GM21367 (cell line): ENCODE measurements around the gene ZNF296.
"Not testable (repeated sequence)": the region's sequence is repeated elsewhere in the genome, so short reads cannot be mapped to it uniquely, and the experiment has no call there.

Experiments used
- ATAC-seq: cut with Tn5 transposase; IDR thresholded peaks from one replicate; pipeline ENCODE4 v1.9.1; 2021; ENCODE audit not compliant: unreplicated experiment

ZNF296 gene

DNA sequence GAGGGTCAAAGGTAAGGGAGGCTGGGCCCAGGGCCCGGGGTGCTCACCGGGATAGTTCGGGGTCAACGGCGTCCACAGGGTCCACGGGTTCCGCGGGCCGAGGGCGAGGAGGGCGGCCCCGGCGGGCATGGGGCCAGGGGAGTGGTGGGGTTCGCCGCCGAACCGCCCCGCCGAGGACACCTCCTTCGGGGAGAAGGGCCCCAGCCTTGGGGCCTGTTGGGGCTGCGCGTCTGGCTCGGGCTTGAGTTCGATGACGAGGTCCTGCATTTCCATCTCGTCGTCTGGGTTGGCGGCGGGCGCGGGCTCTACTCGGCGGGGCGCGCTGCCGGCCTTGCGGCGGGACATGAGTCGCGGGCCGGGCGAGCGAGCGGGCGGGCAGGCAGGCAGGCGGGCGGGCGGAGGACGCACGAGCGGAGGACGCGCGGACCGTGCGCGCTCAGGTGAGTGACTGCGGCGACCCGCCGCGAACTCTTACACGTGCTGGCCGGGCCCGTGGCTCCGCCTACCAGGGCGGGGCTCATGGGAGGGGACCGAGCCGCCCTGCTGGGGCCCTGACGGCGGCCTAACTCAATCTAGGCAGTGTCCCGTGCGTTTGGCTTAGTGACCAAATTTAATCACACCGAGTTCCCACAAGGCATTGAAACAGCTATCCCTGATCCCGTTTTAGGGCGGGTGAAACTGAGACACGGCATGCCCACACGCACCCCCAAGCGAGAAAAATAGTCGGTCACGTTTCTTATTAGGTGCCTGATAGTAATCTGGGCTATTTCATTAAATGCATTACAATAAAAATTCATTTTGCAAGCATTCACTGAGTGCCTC, at the start of gene ZNF296:
TSS of gene ZNF296 (minus strand) at position 450 of the 822 bp plus-strand sequence. CDS start at position 345, 105 bp downstream.
- ATAC-seq = peak; percentile 30

DNA sequence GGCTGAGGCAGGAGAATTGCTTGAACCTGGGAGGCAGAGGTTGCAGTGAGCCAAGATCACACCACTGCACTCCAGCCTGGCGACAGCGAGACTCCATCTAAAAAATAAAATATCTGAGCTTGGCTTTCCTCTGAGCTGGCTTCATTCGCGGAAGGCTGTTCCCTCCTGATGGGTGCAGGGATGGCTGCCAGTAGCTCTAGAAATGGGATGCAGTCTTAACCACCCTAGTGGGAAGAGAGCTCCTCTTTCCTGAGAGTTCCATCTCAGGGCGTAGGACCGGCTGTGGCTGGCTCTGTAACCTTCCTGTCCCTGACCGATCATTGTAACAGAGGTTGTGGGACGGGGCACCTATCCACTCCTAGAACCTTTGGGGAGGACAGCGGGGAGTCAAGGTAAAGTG, 49.1 kb upstream of the ZNF296 start:
- ATAC-seq = no peak

DNA sequence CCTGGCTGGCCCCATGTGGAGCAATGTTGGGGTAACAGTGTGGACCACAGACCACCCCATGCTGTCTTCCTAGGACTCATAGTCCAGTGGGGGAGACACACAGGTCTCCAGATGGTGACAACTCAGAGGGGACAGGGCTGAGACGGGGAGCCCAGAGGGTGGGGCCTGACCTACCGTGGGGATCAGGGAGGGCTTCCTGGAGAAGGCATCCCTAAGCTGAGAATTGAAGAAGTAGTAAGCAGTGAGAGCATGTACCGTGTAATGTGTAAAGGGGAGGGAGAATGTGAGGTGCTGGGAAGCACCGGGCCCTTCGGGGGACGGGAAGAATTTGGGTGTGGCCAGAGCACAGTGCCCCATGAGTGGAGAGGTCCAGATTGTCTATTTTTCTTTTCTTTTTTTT, 47.7 kb upstream of the ZNF296 start:
- no peak for ATAC-seq

DNA sequence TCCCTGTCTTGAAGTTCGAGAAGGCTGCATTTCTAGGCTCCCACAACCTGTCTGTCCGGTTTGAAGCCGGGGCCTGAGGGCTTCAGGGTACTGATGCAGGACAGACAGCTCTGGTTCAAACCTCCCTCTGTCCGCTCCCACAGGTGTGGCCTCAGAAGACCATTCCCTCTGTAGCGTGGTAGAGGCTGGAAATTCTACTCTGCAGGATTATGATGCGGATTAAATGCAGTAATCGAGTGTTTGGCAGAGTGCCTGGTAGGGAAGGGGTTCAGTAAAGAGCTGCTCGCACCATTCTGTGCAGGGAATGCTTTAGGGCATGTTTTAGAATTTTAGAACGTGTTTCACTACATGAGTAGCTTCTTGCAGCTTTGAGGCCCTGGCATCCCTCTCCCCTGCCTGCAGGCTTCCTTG, 47.2 kb upstream of the ZNF296 start:
- ATAC-seq = no peak

DNA sequence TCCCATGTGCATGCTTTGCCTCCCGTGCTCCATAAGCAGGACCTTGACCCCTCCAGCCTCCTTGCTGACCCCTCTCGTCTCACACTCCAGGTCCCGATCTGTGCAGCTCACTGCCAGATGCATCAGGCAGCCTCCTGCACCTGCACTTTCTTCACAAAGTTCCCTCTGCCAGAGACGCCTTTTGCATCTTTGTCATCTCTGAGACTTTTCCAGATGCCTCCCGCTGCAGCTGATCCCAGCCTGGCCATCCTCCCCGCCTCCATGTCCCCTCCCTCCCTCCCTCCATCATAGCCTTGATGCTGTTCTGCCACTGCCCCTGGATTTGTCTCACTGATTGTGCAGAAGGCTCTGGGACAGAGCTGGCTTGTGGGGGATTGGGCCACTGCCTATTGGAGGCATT, 46.6 kb upstream of the ZNF296 start:
- no peak for ATAC-seq

DNA sequence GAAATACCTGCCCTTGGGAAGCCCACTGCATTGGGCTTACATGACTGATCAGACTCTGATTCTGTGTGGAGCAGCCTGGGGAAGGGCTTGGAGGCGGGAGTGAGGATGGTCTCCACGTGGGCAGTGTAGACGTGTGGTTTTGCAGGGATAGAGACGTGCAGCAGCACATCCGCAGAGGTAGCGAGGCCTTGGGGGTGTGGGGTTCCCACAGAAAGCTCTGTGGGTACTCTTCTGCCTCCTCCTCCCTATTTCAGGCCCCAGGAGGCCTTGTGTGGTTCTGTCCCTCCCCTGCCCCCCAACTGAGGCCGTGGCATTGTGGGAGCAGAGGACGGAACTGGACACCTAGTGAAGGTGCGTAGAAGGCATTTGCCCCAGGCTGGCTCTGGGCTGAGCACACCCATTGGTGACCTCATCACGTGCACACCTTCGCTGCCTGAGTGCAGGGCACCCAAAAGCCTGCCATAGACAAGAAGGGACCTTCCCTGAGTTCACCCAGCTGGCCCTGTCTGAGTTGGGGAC, 45.6 kb upstream of the ZNF296 start:
- ATAC-seq = no peak

DNA sequence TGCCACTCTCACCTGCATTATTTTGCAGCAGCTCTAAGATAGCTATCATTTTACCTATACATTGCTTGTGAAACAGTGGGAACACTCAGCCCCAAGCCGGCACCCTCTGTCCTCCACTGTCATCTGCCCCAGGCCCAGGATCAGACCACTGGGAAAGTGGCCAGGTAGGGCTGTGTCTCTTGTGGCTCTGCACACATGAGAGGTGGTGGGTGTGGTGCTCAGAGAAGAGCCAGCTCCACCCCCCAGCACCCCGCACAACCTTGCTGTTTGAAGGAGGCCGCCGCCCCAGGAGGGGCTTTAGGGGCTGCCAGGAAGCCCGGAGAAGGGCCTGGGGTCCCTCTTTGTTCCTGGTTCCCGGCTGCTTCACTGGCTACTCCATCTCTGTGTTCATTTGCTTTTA, 43.3 kb upstream of the ZNF296 start:
- no peak for ATAC-seq

DNA sequence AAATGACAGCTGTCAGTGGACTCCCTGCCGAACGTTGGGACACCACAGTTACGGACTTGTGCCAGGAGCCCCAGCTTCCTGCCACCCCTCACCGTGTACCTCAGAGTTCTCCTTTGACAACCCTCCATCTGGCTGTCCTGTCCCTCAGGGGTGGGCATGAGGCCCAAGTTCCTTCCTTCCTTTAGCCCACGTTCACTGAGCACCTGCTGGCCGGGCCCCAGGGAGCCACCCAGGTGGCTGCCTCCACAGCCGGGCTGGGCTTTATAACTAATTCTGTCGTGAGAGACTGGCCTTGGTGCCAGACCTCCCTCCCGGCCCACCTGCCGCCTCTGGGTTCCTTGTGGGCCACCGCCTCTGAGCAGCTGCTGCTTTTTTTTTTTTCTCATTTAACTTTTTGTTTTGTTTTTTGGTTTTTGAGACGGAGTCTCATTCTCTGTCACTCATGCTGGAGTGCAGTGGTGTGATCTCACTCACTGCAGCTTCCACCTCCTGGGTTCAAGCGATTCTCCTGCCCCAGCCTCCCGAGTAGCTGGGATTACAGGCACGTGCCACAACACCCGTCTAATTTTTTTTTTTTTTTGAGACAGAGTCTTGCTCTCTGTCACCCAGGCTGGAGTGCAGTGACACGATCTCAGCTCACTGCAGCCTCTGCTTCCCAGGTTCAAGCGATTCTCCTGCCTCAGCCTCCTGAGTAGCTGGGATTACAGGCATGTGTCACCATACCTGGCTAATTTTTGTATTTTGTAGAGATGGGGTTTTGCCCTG, 42.5 kb upstream of the ZNF296 start:
- not testable (repeated sequence) for ATAC-seq

DNA sequence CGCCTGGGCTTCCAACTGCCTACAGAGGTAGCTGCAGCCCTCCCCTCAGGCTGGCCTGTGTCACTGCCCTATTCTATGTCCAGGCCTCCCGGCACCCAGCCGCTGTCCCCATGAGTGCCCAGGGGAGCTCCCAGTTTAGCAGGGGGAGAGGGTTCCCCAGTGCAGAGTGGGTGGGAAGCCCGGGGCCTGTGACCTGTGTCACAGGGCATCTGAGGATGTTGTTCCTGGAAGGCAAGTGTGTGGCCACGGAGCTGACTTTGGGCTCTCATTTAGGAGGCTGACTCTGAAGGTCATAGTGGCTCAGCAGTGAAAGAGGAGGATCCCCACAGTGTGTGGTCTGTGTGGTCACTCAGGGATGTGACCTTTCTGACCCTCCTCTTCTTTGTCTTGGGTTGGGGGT, 41.8 kb upstream of the ZNF296 start:
- ATAC-seq = no peak

DNA sequence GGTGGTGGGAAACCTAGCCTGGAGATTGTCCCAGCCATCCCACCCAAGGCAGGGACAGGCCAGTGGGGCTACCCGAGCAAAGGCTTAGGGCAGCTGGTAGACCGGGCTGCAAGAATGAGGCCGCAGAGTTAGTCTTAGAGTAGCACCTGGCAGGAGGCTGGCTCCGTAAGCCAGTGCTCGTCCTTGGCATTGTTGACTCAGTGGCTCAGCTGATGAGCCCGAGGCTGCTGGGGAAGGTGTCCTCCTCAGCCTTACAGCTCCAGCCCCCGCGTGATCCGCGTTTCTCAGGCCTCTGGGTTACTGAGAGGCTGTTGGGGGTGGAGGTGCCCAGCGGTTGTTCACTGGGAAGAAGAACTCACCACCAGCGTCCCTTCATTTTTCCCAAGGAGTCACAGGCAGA, 41.4 kb upstream of the ZNF296 start:
- no peak for ATAC-seq

DNA sequence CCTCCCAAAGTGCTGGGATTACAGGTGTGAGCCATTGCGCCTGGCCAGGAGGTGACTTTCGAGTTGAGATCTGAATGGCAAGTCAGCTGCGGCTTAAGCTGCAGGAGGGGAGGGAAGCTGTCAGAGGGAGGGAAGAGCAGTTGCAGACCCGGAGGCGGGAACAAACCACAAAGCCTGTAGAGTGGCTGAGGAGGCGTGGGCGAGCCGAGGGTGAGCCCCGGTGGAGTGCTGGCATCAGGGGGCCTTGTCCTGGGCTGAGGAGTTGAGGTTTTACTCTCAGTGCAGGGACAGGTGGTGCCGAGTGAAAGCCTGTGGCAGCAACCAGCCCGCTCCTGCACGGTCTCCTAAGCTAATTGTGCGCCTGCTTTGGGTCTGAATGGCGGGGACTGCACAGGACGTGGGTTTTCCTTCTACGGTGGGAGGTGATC, 40.9 kb upstream of the ZNF296 start:
- ATAC-seq = no peak

DNA sequence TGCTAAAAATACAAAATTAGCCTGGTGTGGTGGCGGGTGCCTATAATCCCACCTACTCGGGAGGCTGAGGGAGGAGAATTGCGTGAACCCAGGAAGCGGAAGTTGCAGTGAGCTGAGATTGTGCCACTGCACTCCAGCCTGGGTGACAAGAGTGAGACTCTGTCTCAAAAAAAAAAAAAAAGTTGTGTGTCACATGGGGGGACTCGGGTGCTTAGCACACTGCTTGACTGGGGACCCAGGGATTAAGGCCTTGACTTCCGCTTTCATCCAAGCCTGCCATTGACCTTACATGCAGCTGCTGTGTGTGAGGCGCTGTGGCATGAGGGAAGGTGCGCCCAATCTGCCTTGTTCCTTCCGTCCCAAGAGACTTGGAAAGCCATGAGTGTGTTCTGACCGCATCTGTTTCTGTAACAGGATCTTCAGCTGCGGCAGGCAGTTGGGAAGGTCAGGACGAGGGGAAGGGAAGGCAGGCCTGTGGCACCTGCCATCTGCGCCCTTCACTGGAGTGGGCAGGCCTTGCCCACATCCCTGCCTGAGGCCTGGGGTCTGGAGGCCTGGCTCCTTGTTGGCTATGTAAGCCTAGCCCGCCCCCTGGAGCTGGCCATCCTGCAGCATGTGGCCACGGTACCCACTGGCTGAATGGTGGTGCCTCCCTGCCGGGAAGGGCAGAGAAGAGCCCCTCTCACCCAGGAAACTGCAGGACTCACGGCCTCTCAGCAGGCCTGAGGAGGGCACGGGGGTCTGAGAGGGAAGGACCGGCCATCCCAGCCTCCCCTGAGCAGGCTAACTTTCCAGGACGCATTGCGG, 39.7 kb upstream of the ZNF296 start:
- ATAC-seq = no peak

DNA sequence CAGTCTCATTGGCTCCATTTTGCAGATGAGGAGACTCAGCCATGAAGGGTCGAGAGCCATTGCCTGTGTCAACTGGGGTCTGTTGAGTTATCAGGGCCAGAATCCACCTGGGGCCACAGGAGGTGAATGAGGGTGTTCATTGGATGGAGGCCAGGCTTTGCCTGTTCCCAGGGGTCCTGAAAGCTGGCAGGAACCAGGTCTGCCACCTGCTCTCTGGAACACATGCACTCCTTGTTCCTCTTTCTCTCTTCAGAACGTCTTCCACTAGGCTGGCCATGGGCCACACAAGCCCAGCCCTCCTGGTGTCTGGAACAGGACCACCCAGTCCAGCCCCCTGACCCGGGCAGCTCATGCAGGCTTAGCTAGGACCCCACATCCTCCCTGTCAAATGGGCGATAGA, 37.8 kb upstream of the ZNF296 start:
- ATAC-seq = no peak

DNA sequence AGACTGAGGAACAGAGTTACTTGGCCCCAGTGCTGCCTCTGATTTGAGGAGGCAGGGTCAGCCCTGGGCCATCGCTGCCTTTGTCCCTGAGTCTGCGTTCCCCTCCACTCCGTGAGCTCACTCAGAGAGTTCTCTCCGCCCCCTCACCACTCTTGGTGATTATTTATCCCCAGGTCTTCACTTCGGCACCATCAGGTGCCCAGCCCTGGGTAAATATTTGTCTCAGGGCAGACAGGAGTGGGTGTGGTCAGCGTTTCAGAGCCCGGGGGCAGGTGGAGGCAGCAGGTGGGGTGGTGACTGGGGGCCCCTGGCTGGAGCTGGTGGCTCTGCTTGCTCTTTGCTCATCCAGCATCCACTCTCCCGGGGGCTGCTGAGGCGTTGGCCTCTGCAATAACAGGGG, 37.4 kb upstream of the ZNF296 start:
- no peak for ATAC-seq

DNA sequence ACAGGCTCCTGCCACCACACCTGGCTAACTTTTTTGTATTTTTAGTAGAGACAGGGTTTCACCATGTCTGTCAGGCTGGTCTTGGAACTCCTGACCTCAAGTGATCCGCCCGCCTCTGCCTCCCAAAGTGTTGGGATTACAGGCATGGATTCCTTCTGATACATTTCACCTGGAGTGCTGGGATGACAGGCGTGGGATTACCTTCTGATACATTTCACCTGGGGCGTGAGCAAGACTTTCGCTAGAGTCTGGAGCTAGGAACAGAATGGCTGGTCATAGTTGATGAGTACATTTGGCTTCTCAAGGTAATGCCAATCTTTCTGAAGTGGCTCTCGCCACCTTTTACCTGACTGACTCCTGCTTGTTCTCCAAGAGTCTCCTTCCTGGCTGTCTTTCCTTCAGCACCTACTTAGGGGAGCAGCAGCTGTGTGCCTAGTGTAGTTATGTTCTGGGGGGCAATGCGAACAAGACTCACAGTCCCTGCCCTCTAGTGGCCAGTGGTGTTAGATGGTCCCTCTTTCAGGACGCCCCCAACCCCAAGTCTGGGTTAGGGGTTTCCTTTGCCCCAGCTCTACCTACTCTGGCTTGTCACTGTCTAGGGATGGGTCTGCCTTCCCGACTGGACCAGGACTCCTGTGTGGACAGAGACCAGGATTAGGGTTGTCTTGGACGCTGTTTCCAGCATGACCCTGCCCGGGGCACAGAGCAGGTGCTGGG, 36.0 kb upstream of the ZNF296 start:
- no peak for ATAC-seq

DNA sequence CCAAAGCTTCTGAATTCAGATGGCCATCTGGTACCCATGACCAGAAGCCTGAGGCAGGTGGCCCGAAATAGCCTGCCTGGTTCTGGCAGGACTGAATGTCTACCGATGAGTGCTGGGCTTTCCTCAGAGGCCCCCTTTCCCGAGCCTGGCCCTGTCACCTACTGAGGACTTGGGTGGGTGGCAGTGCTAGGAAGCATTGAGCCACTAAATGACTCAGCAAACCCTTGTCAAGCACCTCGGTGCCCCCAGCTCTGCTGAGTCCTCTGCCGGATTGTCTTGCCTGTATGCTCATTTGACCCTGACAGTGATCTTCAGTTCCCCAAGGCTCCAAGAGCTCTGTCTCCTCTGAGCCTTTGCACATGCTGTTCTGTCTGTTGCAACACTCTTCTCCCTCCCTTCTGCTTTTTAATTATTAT, 34.6 kb upstream of the ZNF296 start:
- ATAC-seq = no peak

DNA sequence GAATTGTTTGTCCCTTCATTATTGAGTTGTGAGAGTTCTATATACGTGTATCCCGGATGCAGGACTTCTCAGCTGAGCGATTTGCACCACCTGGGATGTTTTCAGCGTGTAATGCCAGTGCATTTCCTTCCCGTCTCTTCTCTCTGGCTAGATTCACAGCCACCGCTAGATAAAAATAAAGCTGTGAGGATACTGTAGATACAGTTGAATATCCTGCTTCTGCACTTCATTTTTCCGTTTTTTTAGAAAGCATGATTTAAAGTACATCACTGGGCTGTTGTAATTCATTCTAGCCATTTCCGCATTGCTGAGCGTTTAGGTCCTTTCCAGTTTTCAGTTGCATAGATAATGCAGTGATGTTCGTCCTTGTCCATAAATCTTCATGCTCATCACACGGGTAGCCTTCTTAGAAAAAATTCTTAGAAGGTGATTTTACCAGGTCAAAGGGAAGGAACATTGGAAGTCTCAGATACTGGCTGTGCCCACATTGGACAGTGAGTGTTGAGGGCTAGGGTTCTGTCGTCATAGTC, 31.4 kb upstream of the ZNF296 start:
- ATAC-seq = no peak

DNA sequence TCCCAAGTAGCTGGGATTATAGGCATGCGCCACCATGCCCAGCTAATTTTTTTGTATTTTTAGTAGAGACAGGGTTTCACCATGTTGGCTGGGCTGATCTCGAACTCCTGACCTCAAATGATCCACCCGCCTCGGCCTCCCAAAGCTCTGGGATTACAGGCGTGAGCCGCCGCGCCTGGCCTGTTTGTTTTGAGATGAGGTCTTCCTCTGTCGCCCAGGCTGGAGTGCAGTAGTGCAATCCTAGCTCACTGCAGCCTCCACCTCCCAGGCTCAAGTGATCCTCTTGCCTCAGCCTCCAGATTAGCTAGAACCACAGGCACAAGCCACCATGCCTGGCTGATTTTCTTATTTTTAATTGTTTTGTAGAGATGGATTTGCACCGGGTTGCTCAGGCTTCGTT, 30.1 kb upstream of the ZNF296 start:
- ATAC-seq = not testable (repeated sequence)

DNA sequence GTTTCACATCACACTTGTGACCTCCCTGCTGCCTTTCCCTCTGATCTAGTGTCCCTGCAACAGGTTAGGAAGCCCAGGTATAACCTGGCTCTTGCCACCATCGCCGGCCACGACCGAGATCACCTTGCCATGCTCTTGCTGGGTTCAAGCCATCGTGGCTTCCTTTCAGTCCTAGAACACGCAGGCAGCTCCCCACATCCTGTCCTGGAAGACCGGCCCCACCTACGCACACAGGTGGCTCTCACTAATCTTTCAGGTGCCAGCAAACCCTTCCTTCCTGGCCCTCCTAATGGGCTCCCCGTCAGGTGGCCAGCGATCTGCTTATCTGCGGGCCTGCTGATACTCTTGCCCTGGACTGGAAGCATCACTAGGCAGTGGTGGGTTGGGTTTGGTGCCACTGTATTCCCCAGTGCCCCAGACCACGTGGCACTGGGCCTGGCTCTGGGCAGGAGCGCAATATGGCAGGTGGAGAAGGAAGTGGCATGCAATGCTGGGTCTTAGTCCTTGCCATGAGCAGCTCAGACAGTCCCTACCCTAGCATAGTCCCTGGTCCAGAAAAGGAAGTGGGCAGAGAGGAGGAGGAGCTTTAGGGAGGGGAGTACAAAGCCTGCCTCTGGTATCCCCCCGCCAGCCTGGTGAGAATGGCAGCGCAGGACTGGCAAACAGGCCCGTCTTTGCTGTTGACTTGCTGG, 28.5 kb upstream of the ZNF296 start:
- ATAC-seq = no peak
